Measurements from ENCODE around the gene SAMD14.

DNA sequence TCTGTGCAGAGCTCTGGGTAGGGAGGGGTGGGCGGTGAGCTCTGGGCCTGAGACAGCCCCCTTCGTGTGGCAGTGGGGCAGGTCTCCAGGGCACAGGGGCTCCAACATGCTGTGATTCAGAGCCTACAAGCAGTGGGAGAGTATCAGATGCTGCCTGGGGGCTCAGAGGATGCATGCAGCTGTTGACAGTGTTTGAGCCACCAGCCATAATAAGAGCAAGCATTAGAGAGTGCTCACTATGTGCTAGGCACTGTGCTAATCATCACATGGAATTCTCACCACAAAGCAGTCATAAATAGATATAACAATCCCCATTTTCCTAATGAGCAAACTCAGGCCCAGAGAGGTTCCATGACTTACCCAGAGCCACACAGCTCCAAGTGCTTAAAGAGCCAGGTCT, 26.7 kb downstream of the SAMD14 start:
- TF ChIP-seq, protein P1, sequence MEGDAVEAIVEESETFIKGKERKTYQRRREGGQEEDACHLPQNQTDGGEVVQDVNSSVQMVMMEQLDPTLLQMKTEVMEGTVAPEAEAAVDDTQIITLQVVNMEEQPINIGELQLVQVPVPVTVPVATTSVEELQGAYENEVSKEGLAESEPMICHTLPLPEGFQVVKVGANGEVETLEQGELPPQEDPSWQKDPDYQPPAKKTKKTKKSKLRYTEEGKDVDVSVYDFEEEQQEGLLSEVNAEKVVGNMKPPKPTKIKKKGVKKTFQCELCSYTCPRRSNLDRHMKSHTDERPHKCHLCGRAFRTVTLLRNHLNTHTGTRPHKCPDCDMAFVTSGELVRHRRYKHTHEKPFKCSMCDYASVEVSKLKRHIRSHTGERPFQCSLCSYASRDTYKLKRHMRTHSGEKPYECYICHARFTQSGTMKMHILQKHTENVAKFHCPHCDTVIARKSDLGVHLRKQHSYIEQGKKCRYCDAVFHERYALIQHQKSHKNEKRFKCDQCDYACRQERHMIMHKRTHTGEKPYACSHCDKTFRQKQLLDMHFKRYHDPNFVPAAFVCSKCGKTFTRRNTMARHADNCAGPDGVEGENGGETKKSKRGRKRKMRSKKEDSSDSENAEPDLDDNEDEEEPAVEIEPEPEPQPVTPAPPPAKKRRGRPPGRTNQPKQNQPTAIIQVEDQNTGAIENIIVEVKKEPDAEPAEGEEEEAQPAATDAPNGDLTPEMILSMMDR (IDR thresholded peaks at IDR 0.05): no peak
- no peak for TF ChIP-seq POLR2A (IDR thresholded peaks at IDR 0.05)
